Measurements from ENCODE around the gene PHIP.

GRCh38 chr6:79076782-79077641, 1.0 kb downstream of the PHIP start:
- TF ChIP-seq CTCF (tag by site-specific recombination; IDR thresholded peaks at IDR 0.05): no peak
- no peak; the same call in 1 of the 2 replicates for TF ChIP-seq ZNF362 (tag by site-specific recombination; IDR thresholded peaks at IDR 0.05)

Data from HEK293 (cell line).